Prostate gland (tissue), 2 donors: ENCODE measurements around the gene RIC8B.

Source experiments
- POLR2A ChIP-seq: fragments of 450-650 bp; IDR thresholded peaks from one replicate; pipeline ENCODE4 v1.6.1; 2016; ENCODE audit warnings: antibody characterized with exemption, mild to moderate bottlenecking
- POLR2AphosphoS5 ChIP-seq: sonication (generic); formaldehyde crosslinking; IDR thresholded peaks from one replicate; pipeline ENCODE4 v1.6.1; 2017; ENCODE audit warnings: antibody characterized with exemption
- TF ChIP-seq, protein P1 (sequence below), 4 experiments: fragments of 200-600 bp in 2 of 4; fragments of 450-650 bp in 2 of 4; sonication (generic) in 2 of 4; IDR thresholded peaks; 1 replicate in 3 of 4; 2 replicates in 1 of 4; pipeline ENCODE4 v1.5.1; 2016 to 2019; ENCODE audit warnings: antibody characterized with exemption in 4 of 4, mild to moderate bottlenecking in 2 of 4, moderate library complexity in 2 of 4

GRCh38 chr12:106889326-106889725, 114.8 kb downstream of the RIC8B start:
- TF ChIP-seq, protein P1, sequence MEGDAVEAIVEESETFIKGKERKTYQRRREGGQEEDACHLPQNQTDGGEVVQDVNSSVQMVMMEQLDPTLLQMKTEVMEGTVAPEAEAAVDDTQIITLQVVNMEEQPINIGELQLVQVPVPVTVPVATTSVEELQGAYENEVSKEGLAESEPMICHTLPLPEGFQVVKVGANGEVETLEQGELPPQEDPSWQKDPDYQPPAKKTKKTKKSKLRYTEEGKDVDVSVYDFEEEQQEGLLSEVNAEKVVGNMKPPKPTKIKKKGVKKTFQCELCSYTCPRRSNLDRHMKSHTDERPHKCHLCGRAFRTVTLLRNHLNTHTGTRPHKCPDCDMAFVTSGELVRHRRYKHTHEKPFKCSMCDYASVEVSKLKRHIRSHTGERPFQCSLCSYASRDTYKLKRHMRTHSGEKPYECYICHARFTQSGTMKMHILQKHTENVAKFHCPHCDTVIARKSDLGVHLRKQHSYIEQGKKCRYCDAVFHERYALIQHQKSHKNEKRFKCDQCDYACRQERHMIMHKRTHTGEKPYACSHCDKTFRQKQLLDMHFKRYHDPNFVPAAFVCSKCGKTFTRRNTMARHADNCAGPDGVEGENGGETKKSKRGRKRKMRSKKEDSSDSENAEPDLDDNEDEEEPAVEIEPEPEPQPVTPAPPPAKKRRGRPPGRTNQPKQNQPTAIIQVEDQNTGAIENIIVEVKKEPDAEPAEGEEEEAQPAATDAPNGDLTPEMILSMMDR (IDR thresholded peaks at IDR 0.05) = no peak
- TF ChIP-seq POLR2A (no peak), POLR2AphosphoS5 (no peak)
